GM21390 (cell line): Measurements from ENCODE around the gene ARHGAP6.
A peak's percentile ranks its signal among the peaks of the same experiment; 100 is the strongest.

Experiments
- ATAC-seq: cut with Tn5 transposase; IDR thresholded peaks from one replicate; pipeline ENCODE4 v1.9.1; 2021; ENCODE audit not compliant: unreplicated experiment

The ARHGAP6 gene

DNA sequence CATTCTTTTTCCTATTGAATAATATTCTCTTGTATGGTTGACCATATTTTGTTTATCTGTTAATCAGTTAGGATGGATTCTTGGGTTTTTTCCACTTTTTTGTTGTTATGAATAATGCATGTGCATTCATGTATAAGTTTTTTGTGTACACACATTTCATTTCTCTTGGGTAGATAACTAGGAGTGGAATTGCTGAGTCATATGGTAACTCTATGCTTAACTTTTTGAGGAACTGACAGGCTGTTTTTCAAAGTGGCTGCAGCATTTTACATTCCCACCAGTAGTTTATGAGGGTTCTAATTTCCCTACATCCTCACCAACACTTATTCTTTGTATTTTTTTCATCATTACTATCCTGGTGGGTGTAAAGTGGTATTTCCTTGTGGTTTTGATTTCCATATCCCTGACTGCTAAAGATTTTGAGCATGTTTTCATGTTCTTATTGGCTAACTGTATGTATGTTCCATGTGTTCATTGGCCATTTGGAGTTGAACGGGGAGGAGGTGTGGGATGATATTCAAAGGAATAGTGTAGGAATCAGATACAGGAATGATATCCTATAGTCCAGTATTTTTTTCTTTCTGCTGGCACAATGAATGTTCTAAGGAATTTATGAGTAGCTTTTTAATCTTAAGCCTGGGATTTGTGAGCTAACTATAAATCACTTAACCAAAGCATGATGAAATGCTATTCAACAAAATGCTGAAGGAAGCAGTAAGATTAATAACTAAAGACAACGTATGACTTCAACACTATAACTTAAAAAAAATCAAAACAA lies 258.2 kb downstream of the ARHGAP6 start:
- no peak for ATAC-seq

DNA sequence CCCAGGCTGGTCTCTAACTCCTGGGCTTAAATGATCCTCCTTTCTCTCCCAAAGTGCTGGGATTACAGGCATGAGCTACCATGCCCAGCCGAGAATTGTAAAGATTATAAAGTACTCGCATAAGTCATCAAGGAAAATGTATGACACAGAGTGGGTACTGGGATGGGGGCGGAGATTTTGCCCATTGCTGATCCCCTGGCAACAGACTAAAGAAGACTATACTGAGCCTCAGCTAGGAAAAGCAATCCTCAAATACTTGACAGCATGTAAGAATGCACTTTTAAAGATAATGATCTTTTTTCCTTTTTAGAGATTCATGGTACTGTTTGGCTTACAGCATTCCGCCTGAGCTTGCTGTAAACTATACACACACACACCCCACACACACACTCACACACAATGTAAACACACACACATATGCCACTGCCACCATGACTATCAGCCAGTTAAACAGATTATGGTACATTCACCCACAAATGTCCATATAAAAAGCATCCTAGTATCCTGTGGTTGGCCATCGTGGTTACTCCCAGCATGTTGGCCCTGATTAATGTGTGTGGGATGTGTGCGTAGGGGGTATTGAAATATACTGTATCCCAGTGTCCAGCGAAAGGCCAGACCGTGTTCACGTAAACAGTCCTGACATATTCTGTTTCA lies 259.5 kb downstream of the ARHGAP6 start:
- ATAC-seq: no peak

DNA sequence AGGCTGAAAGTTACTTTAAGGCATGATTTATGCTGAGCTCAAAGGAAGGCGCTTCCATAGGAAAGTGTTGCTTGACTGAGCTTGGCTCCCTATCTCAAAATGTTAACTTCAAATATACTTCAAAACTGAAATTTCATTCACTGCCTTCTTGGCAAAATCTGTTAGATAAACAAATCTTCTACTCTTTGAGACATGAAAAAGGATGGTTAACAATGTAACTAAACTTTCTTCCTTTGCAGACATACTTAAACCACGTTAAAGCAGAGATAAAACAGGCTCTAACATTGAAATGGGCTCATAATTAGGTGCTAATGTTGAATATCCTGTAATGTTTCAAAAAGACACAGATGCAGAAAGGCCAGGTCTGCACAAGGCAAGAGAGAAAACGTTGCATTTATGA lies 262.1 kb downstream of the ARHGAP6 start:
- no peak for ATAC-seq

DNA sequence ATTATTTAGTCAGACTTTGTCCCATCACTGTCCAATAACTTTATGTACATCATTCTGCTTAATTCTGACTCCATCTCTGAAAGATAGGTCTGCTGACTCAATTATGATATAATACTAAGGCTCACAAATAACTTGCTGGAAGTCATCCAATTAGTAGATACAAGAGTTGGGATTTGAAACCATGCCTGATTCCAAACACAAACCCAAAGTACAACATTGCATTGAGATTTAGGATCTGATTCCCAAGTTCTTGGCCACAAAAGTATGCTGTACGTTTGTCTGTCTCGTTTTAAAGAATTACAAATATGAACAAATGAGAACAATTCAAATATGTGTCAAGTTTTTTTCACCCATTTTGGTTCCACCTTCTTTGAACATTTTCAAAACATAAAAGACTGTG lies 263.8 kb downstream of the ARHGAP6 start:
- no peak for ATAC-seq

DNA sequence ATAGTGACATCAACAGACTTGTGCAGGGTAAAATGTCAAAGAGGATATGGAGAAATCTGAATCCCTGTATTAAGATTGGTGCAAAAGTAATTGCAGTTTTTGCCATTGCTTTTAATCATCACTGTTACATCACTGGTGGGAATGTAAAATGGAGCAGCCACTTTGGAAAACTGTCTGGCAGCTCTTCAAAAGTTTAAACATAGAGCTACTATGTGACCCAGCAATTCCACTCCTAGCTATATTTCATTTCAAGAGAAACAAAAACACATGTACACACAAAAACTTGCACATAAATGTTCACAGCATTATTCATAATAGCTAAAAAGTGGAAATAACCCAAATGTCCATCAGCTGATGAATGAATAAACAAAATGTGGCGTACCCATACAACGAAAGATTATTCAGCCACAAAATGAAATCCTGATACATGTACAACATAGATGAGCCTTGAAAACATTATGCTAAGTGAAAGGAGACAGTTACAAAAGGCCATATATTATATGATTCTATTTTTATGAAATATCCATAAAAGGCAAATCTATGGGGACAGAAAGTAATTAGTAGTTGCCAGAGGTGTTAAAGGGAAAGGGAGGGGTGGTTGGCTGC lies 266.1 kb downstream of the ARHGAP6 start:
- ATAC-seq: no peak

DNA sequence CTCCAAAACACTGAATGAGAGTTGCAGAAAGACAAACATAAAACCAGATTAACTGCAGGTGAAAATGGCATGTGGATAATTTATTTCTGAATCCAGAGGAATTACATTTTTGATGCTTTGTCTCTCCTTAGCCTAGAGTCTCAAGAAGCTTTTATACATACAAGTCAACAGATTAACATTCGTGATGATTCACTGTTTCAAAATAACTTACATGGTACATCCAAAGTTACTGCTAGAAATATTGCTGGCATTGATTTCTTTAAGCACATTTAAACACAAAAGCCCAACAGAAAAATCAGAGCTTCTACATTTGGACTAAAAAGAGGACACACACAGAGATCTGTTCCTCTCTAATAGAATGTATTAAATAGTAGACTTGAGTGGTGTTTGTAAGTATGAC lies 266.9 kb downstream of the ARHGAP6 start:
- ATAC-seq: no peak

DNA sequence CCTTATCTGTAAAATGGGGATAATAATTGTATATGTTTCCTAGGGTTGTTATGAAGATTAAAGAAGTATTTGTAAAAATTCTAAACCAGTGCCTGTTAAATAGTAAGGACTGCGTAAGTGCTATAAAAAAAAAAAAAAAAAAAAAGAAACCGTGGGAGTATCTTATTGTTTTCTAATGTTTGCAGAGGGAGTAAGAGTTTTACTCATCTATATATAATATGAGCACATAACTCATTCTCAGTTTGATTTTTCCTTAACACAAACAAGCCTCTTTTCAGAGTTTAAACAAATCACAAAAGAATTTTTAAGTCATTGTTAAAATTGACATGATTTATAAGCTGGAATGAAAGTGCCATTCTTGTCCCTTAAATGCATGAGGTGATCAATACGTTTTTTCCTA lies 267.6 kb downstream of the ARHGAP6 start:
- no peak for ATAC-seq

DNA sequence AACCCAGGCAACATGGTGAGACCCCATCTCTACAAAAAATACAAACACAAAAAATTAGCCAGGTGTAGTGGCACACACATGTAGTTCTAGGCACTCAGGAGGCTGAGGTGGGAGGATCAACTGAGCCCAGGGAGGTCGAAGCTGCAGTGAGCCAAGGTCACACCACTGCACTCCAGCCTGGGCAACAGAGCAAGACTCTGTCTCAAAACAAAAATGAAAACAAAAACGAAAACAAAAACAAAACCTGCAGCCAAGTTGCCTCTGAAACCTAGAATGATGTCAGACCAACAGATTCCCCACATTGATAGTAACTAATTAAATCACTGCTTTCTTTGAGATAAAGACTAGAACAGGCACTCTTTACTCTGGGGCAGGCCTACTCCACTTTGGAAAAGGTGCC lies 268.0 kb downstream of the ARHGAP6 start:
- peak; percentile 71 for ATAC-seq

DNA sequence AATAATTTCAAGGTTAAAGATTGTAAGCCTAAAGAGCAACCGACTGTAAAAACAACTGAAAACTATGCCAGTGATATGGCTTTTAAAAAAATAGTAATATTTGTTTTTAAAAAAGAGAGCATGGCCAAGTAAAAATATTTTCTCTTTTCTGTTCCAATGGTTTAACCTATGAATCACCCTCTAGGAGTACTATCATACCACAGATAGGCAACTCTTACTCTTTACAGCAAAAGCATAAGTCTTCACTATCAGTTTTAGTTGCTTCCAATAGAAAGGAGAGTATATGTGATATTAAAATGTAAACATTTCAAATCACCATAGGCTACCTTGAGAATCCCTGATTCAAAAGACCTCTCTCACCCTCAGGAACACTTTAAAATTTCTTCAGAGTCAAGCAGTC lies 269.9 kb downstream of the ARHGAP6 start:
- ATAC-seq: no peak

DNA sequence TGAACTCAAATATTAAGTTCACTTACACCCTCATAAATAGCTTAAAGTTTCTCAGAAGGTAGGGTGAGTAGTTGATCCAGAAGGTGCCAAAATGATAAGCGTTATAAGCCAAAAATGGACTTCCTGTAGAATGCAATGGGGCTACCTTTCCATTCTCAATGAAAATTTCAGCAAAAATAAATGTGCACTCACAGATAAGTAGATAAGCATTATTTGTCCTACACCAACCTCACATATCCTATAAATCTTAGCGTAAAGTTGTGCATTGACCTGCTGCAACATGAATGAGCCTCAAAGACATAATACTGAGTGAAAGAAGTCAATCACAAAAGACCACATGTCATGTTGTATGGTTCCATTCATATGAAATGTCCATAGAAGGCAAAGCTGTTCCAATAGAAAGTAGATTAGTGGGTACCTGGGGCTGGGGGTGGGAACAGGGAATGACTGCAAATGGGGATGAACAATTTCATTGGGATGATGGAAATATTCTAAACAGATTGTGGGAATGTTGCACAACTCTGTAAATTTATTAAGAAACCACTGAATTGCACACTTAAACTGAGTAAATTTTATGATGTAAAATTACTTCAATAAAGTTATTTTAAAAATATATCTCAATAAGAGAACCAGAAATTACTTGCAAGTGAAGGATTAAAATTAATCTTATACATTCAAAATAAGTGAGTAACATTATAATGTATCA lies 271.6 kb downstream of the ARHGAP6 start:
- no peak for ATAC-seq

DNA sequence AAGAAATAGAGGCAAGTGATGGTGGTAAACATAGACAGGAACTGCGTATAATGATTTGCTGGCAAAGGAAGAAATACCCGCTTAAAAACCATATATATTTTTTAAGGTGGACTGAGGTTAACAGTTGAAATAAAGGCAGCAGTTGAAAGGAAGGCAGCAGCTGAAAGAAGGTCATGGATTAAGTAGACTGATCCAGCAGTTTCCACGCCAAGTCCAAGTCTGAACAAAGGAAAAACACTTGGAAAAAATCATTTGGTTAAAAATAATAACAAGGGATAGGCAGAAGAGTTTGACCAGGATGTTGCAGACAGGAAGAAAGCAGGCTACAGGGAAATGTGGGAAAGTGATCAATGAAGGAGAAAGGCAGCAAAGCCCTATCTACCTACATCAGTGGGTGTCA lies 278.9 kb downstream of the ARHGAP6 start:
- ATAC-seq: no peak

DNA sequence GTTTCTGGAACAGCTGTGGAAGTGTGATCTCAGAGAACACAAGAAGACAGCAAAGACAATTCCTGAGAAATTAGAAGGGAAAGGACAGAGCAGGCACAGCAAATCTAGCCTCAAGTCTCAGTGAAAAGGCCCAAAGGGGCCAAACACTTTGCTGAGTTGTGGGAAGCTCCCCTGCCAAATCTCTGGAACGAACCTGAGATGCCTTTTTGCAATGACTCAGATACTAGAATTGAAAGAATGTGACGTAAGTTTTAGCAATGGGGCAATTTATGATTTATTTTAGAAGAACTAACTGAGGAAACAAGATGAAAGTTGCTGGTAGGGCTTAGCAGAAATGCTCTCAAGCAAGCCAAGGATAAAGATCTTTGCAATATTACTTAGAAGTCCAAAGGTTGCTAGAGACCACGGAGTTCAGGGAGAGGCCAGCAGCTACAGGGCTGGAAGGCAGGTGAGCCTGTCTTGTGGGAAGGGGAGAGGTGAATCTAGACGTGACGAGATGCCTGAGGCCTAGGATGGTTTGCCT lies 279.7 kb downstream of the ARHGAP6 start:
- ATAC-seq: no peak

DNA sequence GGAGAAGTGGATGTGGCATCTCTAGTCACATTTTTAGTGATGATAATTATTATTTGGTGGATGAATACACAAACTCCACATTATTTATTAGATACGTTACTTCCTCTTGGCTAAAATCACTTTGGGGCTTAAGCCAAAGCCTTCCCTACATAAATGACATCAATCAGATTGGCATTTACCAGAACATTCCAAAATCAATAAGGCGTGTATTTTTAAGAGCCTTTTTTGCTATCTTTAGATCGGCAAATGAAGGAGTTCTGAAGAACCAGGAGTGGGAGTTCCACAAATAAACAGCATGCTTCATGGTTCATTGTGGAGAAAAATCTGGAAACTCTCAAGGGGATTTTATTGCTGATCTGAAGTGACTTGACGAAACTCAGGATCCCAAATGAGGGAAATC lies 282.8 kb downstream of the ARHGAP6 start:
- no peak for ATAC-seq

DNA sequence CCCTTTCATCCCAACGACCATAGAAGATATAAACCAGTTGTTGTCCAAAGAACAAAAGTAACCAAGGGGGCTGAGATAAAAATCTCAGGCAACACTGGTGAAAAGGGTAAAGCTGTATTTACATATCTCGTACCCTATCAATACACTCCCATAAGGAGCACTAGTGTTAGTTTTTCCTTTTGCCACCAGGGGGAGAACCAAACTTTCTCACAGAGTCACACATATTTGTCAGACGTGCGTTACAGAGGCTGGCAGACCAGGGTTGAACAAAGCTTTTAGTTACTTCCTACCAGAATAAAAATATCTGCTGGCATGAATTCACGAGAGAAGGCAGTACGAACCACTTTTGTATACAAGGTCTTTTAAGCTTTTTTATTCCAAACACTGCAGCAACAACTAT lies 284.3 kb downstream of the ARHGAP6 start:
- peak; percentile 92 for ATAC-seq

DNA sequence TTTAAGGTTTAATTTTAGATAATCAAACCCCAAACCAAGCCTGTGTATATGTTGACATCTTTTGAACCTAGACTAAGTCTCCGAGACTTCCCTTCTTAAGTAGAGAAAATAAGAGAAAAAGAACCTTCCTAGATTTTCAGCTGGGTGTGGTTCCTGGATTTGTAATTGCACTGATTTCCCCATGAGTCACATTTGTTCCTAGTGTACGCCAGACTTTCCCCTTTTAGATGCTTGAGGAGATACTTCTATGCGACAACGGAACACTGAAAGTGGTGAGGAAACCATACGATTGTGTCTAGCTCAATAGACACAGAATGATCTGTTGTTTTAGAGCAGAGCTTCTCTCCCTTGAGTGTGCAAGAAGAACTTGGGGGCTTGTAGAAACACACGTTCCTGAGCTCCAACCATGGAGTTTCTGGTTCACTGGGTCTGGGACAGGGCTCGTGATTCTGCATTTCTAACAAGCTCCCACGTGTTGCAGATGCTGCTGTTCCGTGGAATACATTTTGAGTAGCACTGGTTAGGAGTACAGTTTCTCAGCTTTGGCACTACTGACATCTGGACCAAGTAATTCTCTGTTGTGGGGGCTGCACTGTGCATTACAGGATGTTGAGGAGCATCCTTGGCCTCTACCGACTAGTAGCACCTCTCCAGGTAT lies 285.4 kb downstream of the ARHGAP6 start:
- ATAC-seq: no peak

DNA sequence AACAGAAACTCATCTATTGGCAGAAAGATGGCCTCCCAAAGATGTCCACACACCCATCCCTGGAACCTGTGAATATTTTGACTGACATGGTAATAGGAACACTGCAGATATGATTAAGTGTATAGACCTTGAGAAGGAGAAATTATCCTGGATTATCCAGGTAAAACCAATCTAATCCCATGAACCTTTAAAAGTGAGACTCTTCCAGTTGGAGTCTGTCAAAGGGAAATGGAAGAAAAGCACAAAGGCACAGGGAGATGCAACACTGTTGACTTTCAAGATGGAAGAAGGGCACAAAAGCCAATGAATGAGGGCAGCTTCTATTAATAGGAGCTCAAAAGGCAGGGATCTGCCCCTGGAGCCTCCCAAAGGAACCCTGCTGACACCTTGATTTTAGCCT lies 289.6 kb downstream of the ARHGAP6 start:
- no peak for ATAC-seq

DNA sequence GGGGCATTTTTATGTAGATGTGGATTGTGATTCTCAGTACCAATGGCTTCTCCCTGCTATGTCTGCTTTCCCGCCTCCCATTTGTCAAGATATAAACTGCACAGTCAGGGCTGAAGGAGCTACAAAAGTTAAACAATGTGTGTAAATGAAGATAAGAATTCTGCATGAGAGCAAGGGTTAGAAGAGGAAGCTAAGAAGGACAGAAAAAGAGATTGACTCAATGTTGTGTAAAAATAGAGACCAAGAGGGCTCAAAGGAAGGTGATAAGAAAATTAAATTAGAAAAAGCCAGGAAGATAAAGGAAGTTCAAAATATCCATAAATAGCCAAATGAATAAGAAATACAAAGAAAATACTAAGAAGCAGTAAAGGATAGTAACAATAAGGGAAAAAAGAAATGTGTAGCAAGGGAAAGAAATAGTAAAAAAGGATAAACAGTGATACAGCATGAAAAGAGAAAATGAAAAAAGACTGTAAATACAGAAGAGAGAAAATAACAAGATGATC lies 290.1 kb downstream of the ARHGAP6 start:
- ATAC-seq: no peak

DNA sequence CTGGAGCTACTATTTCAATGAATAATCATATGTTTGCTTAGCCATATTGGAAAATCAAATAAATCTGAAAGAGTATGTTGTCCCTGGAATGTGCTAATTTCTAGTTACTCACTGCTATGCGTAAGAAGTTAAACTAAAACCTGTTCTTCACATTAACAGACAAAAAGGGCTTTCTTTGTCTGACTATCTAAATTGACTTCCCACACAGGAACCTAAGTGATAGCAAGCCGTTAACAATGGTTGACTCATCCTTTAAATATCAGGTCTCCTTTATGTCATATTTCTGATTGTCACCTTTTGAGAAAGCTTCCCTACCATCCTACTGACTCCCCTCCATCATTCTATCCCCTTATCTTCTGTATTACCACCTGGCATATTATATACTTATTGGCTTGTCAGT lies 291.1 kb downstream of the ARHGAP6 start:
- ATAC-seq: no peak

DNA sequence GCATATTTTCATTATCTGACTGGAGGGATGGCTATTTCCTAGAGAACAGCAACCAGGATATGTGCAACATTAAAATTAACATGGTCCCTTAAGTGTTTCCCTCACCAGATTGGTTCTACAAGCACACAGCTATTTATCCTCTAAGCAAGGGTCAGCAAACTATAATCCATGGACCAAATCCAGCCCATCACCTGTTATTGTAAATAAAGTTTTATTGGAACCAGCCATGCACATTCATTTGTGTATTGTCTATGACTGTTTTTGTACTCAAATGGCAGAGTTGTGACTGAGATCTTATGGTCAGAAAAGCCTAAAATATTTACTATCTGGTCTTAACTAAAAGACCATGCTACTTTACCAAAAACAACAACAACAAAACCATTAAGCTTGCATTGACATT lies 294.6 kb downstream of the ARHGAP6 start:
- ATAC-seq: no peak

DNA sequence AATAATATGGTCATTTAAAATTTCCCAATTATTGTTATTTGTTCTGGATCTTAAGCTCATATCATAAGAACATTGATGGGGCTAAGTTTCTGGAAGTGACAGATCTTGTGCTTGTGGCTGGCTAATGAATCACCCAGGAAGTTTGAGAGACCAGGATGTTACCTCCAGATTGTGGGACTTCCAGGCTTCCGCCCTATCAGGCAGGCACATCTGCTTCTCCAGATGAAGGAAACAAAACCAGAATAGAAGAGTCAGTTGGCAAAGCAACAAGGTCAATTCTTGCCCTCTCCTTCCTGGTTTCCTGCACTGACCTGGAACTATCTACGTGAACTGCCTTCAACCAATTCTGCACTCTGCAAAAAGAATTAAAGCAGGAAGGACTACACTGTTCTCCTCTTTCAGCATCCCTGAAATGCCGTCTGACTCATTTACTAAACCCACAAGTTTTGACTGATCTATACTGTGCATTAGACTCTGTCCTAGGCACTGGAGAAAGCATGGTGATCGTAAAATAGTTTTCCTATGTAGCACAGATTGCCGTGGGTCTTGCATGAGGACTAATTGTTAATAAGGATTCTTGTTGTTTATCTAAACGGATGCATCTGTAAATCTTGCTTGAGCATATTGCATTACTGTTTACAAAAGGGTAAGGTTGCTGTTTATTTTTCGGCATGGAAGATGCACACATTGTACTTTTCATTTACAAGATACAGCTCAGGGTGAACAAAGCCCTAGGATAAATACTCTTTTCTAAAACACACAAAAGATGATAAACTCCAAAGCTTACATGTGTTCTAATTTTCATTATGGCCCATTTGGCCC lies 297.9 kb downstream of the ARHGAP6 start:
- no peak for ATAC-seq
